Endothelial cell (in vitro differentiated cells): ENCODE results near the gene FMN2. TPM values are rescaled to one million over a fixed set of nuclear protein-coding genes. Genes with fewer than 3 reads are reported as not detected.

ENCODE experiments used
- DNase-seq: peaks from one replicate; pipeline ENCODE4 v3.0.0; 2021; ENCODE audit warnings: low spot score
- H3K27ac Mint-ChIP-seq: one replicate; pipeline ENCODE4 v1.8.0; 2021; ENCODE audit warnings: mixed read lengths, inconsistent platforms; ENCODE audit not compliant: unreplicated experiment
- H3K27me3 Mint-ChIP-seq: one replicate; pipeline ENCODE4 v1.8.0; 2021; ENCODE audit warnings: mild to moderate bottlenecking, moderate library complexity, mixed read lengths, inconsistent platforms; ENCODE audit not compliant: unreplicated experiment
- H3K36me3 Mint-ChIP-seq: one replicate; pipeline ENCODE4 v1.8.0; 2021; ENCODE audit warnings: mild to moderate bottlenecking, low read depth, mixed read lengths, inconsistent platforms; ENCODE audit not compliant: unreplicated experiment
- H3K4me1 Mint-ChIP-seq: one replicate; pipeline ENCODE4 v1.8.0; 2021; ENCODE audit warnings: mild to moderate bottlenecking, mixed read lengths, inconsistent platforms; ENCODE audit not compliant: unreplicated experiment
- H3K4me3 Mint-ChIP-seq: one replicate; pipeline ENCODE4 v1.8.0; 2021; ENCODE audit warnings: mild to moderate bottlenecking, mixed read lengths, inconsistent platforms; ENCODE audit not compliant: unreplicated experiment
- H3K9me3 Mint-ChIP-seq: one replicate; pipeline ENCODE4 v1.8.0; 2021; ENCODE audit warnings: mixed read lengths, inconsistent platforms; ENCODE audit not compliant: unreplicated experiment
- CTCF ChIP-seq: fragments of 200-600 bp; sonication (generic); IDR thresholded peaks from one replicate; pipeline ENCODE4 v1.5.0; 2021; ENCODE audit warnings: antibody characterized with exemption; ENCODE audit not compliant: unreplicated experiment
- total RNA-seq: library from RNA; stranded (reverse); fragmentation: NEBNext Ultra II Directional; extraction: Animal tissue kit (Norgen Biotek cat#: 25700); gene quantifications from one replicate; pipeline ENCODE4 v1.2.1, GENCODE V29; 2021; ENCODE audit not compliant: unreplicated experiment

Gene FMN2
- total RNA-seq, 1 donor from 2014 or later = 2.6 TPM

- no peak for TF ChIP-seq CTCF
- Mint-ChIP-seq H3K27me3 (no peaks in the 10 kb centered on the region), H3K9me3 (no peaks in the 10 kb centered on the region), H3K27ac (no peak overlapping the region), H3K4me1 (peaks cover 44% of the 10 kb centered on the region), H3K36me3 (no peaks in the 10 kb centered on the region), H3K4me3 (no peak overlapping the region)
- DNase-seq = no peak
These were observed 370.6 kb downstream of the FMN2 start for GRCh38 chr1:240462277-240462676.

GRCh38 chr1:240462766-240463395 lies 371.2 kb downstream of the FMN2 start:
- peaks cover 40% of the 10 kb centered on the region for H3K4me1 Mint-ChIP-seq
- no peaks in the 10 kb centered on the region for H3K36me3 Mint-ChIP-seq
- TF ChIP-seq CTCF = no peak
- no peak overlapping the region for H3K27ac Mint-ChIP-seq
- no peak for DNase-seq
- H3K9me3 Mint-ChIP-seq = no peaks in the 10 kb centered on the region
- no peaks in the 10 kb centered on the region for H3K27me3 Mint-ChIP-seq
- no peak overlapping the region for H3K4me3 Mint-ChIP-seq

GRCh38 chr1:240464099-240464498 lies 372.4 kb downstream of the FMN2 start:
- Mint-ChIP-seq H3K27me3 (no peaks in the 10 kb centered on the region), H3K9me3 (no peaks in the 10 kb centered on the region), H3K36me3 (no peaks in the 10 kb centered on the region), H3K27ac (no peak overlapping the region), H3K4me3 (no peak overlapping the region), H3K4me1 (peaks cover 38% of the 10 kb centered on the region)
- no peak for DNase-seq
- TF ChIP-seq CTCF = no peak

- H3K36me3 Mint-ChIP-seq = no peaks in the 10 kb centered on the region
- H3K4me3 Mint-ChIP-seq = no peak overlapping the region
- H3K27ac Mint-ChIP-seq = peak overlapping the region; percentile 44
- no peaks in the 10 kb centered on the region for H3K9me3 Mint-ChIP-seq
- TF ChIP-seq CTCF = no peak
- DNase-seq = peak; percentile 19
- H3K4me1 Mint-ChIP-seq = peaks cover 32% of the 10 kb centered on the region
- H3K27me3 Mint-ChIP-seq = no peaks in the 10 kb centered on the region
These were observed 373.9 kb downstream of the FMN2 start for GRCh38 chr1:240465531-240465940.

- Mint-ChIP-seq H3K4me3 (no peak overlapping the region), H3K27me3 (no peaks in the 10 kb centered on the region), H3K27ac (no peak overlapping the region), H3K9me3 (no peaks in the 10 kb centered on the region), H3K4me1 (peaks cover 32% of the 10 kb centered on the region), H3K36me3 (no peaks in the 10 kb centered on the region)
- DNase-seq = no peak
- no peak for TF ChIP-seq CTCF
These were observed 374.8 kb downstream of the FMN2 start for GRCh38 chr1:240466509-240466908.
